ENCODE measurements around the gene PRR23A. TPM values are rescaled to one million over a fixed set of nuclear protein-coding genes. Genes with fewer than 3 reads are reported as not detected.

The PRR23A gene
- total RNA-seq = not detected

GRCh38 chr3:139006051-139006716, at the start of gene PRR23A:
TSS of gene PRR23A (minus strand) at chr3:139006268. CDS start at chr3:139006268, 0 bp downstream.

GRCh38 chr3:139044366-139045210, 38.5 kb upstream of the PRR23A start, which contains the start of gene PRR23C:
TSS of gene PRR23C (minus strand) at chr3:139044892. CDS start at chr3:139044620, 272 bp downstream.

GRCh38 chr3:139020868-139021234, 14.8 kb upstream of the PRR23A start, which contains the start of gene PRR23B:
TSS of gene PRR23B (minus strand) at chr3:139020926. CDS start at chr3:139020661, 265 bp downstream.

Other genes starting within 250 kb of the PRR23A start
- gene PIK3CB, start 171.3 kb downstream of the PRR23A start, total RNA-seq = 10 to 100 TPM; 11.9 to 14.4 TPM
- not detected for gene FOXL2, start 59.1 kb downstream of the PRR23A start, total RNA-seq
- gene FOXL2NB, start 59.1 kb downstream of the PRR23A start, total RNA-seq = not detected
- gene PRR23B, start 14.7 kb upstream of the PRR23A start, total RNA-seq = not detected
- not detected for gene PRR23C, start 38.6 kb upstream of the PRR23A start, total RNA-seq